HG02938 (cell line): ENCODE results near the gene MYD88.
"Not testable (repeated sequence)": the region's sequence is repeated elsewhere in the genome, so short reads cannot be mapped to it uniquely, and the experiment has no call there.

Experiments used
- ATAC-seq: cut with Tn5 transposase; IDR thresholded peaks from one replicate; pipeline ENCODE4 v1.9.1; 2021; ENCODE audit warnings: mild to moderate bottlenecking, moderate library complexity; ENCODE audit not compliant: unreplicated experiment

MYD88 gene

GRCh38 chr3:38140326-38141172, 2.1 kb downstream of the MYD88 start:
- ATAC-seq, result no peak

GRCh38 chr3:38141173-38141951, 2.9 kb downstream of the MYD88 start:
- no peak for ATAC-seq

GRCh38 chr3:38141952-38142273, 3.5 kb downstream of the MYD88 start:
- no peak for ATAC-seq

- no peak for ATAC-seq
Observed at GRCh38 chr3:38142959-38143358, 4.5 kb downstream of the MYD88 start.

GRCh38 chr3:38143511-38143910, 5.0 kb downstream of the MYD88 start:
- ATAC-seq, result no peak

GRCh38 chr3:38146504-38146903, 8.0 kb downstream of the MYD88 start:
- no peak for ATAC-seq

- ATAC-seq, result no peak
Observed at GRCh38 chr3:38147421-38147820, 9.0 kb downstream of the MYD88 start.

GRCh38 chr3:38148311-38148882, 9.9 kb downstream of the MYD88 start:
- no peak for ATAC-seq

- no peak for ATAC-seq
Observed at GRCh38 chr3:38149708-38150107, 11.2 kb downstream of the MYD88 start.

GRCh38 chr3:38150780-38151528, 12.5 kb downstream of the MYD88 start:
- ATAC-seq, result no peak

- no peak for ATAC-seq
Observed at GRCh38 chr3:38151667-38152265, 13.3 kb downstream of the MYD88 start.

GRCh38 chr3:38152609-38153008, 14.1 kb downstream of the MYD88 start:
- ATAC-seq, result no peak

GRCh38 chr3:38153221-38153620, 14.8 kb downstream of the MYD88 start:
- ATAC-seq, result no peak

GRCh38 chr3:38154033-38154494, 15.6 kb downstream of the MYD88 start:
- ATAC-seq, result no peak

GRCh38 chr3:38154625-38155255, 16.3 kb downstream of the MYD88 start:
- no peak for ATAC-seq

- ATAC-seq, result no peak
Observed at GRCh38 chr3:38155825-38156224, 17.4 kb downstream of the MYD88 start.

- no peak for ATAC-seq
Observed at GRCh38 chr3:38157117-38157516, 18.7 kb downstream of the MYD88 start.

- ATAC-seq, result no peak
Observed at GRCh38 chr3:38157595-38157994, 19.1 kb downstream of the MYD88 start.

GRCh38 chr3:38158472-38158871, 20.0 kb downstream of the MYD88 start:
- ATAC-seq, result no peak

- not testable (repeated sequence) for ATAC-seq
Observed at GRCh38 chr3:38160704-38161103, 22.2 kb downstream of the MYD88 start.
